Lower lobe of right lung (tissue), 2 donors: ENCODE data around the gene FGFRL1. TPM values are rescaled to one million over a fixed set of nuclear protein-coding genes. Genes with fewer than 3 reads are reported as not detected.
A peak's percentile ranks its signal among the peaks of the same experiment; 100 is the strongest.

Experiments
- ATAC-seq, 2 donors: fragments of 200-7000 bp; cut with Tn5 transposase; one replicate each; pipeline ENCODE4 v1.9.1; 2020 to 2022; ENCODE audit warnings: mild to moderate bottlenecking in 2 of 2, moderate library complexity in 2 of 2
- DNase-seq: peaks from one replicate; pipeline ENCODE4 v3.0.0-alpha.2; 2020
- H3K27ac ChIP-seq: fragments of 200-600 bp; one replicate; pipeline ENCODE4 v1.8.0; 2022
- H3K27me3 ChIP-seq: fragments of 200-600 bp; one replicate; pipeline ENCODE4 v1.8.0; 2022; ENCODE audit warnings: low read depth
- H3K36me3 ChIP-seq: fragments of 200-600 bp; one replicate; pipeline ENCODE4 v1.8.0; 2022; ENCODE audit warnings: mild to moderate bottlenecking
- H3K4me1 ChIP-seq: fragments of 200-600 bp; one replicate; pipeline ENCODE4 v1.8.0; 2022
- H3K4me3 ChIP-seq: fragments of 200-600 bp; one replicate; pipeline ENCODE4 v1.8.0; 2022; ENCODE audit warnings: mild to moderate bottlenecking
- H3K9me3 ChIP-seq: fragments of 200-600 bp; one replicate; pipeline ENCODE4 v1.8.0; 2022
- CTCF ChIP-seq: fragments of 200-600 bp; IDR thresholded peaks from one replicate; pipeline ENCODE4 v1.8.0; 2022; ENCODE audit warnings: antibody characterized with exemption, mild to moderate bottlenecking
- intact Hi-C: fragments of 100-400 bp; cut with DNase I; formaldehyde crosslinking; loops from one replicate; pipeline ENCODE4 v1.11.0; 2022
- total RNA-seq: library from RNA; stranded (reverse); fragmentation: NEBNext Ultra II Directional; extraction: Animal tissue kit (Norgen Biotek cat#: 25700); gene quantifications from one replicate; pipeline ENCODE4 v1.2.1, GENCODE V29; 2021
- donor health status: DM: no; HTN: yes; CAD: no; lungs with severe emphysema.

Gene FGFRL1
- total RNA-seq, 1 donor from 2014 or later: 23.4 TPM

- Histone ChIP-seq H3K36me3 (no peaks in the 10 kb centered on the region), H3K27ac (no peak overlapping the region), H3K27me3 (peaks cover 35% of the 10 kb centered on the region), H3K9me3 (no peaks in the 10 kb centered on the region), H3K4me1 (peaks cover 19% of the 10 kb centered on the region), H3K4me3 (no peak overlapping the region)
- intact Hi-C loops: no loop called here
- ATAC-seq (no peak), DNase-seq (no peak)
- no peak for TF ChIP-seq CTCF
Measured at GRCh38 chr4:1035510-1035909, 24.1 kb downstream of the FGFRL1 start.

- intact Hi-C loops: no loop called here
Measured at GRCh38 chr4:1036095-1036494, 24.7 kb downstream of the FGFRL1 start.

GRCh38 chr4:1036976-1037810 lies 25.8 kb downstream of the FGFRL1 start:
- Histone ChIP-seq H3K4me3 (no peak overlapping the region), H3K27ac (no peak overlapping the region), H3K27me3 (peaks cover 23% of the 10 kb centered on the region), H3K36me3 (no peaks in the 10 kb centered on the region), H3K9me3 (no peaks in the 10 kb centered on the region), H3K4me1 (peaks cover 27% of the 10 kb centered on the region)
- intact Hi-C loops: no loop called here
- DNase-seq (no peak), ATAC-seq (no peak)
- no peak for TF ChIP-seq CTCF

More at GRCh38 chr4:1036095-1036494, 24.7 kb downstream of the FGFRL1 start:
- Histone ChIP-seq H3K27me3 (peaks cover 29% of the 10 kb centered on the region), H3K4me1 (peaks cover 19% of the 10 kb centered on the region), H3K27ac (no peak overlapping the region), H3K36me3 (no peaks in the 10 kb centered on the region), H3K9me3 (no peaks in the 10 kb centered on the region), H3K4me3 (no peak overlapping the region)
- ATAC-seq: no peak
- no peak for TF ChIP-seq CTCF
- DNase-seq: no peak

GRCh38 chr4:1038948-1039492 lies 27.6 kb downstream of the FGFRL1 start:
- Histone ChIP-seq H3K27me3 (peaks cover 14% of the 10 kb centered on the region), H3K4me1 (peaks cover 29% of the 10 kb centered on the region), H3K27ac (no peak overlapping the region), H3K9me3 (no peaks in the 10 kb centered on the region), H3K36me3 (no peaks in the 10 kb centered on the region), H3K4me3 (no peak overlapping the region)
- intact Hi-C loops: no loop called here
- DNase-seq: no peak
- TF ChIP-seq CTCF: no peak
- no peak for ATAC-seq

GRCh38 chr4:1039493-1040343 lies 28.3 kb downstream of the FGFRL1 start:
- peaks cover 21% of the 10 kb centered on the region for H3K27me3 ChIP-seq
- peak in 1 of 2 donors; percentile 23 for ATAC-seq
- no peaks in the 10 kb centered on the region for H3K9me3 ChIP-seq
- no peak for TF ChIP-seq CTCF
- H3K36me3 ChIP-seq: no peaks in the 10 kb centered on the region
- DNase-seq: no peak
- H3K4me1 ChIP-seq: peaks cover 28% of the 10 kb centered on the region
- H3K4me3 ChIP-seq: no peak overlapping the region
- peak overlapping the region; percentile 56 for H3K27ac ChIP-seq
- intact Hi-C loops: no loop called here
